HepG2 (cell line): ENCODE measurements around the gene ARTN. TPM values are rescaled to one million over a fixed set of nuclear protein-coding genes. Genes with fewer than 3 reads are reported as not detected.

Experiments used
- ATAC-seq: fragments of 200-7000 bp; cut with Tn5 transposase; 3 replicates; pipeline ENCODE4 v1.9.1; 2020; ENCODE audit warnings: mild to moderate bottlenecking, moderate library complexity
- BruUV-seq: library from RNA; stranded (reverse); fragments of 400-500 nt; replicated peaks from 2 replicates; lab custom pipeline; 2021; lab: Mats Ljungman, UMichigan
- CTCF ChIA-PET: fragments of 300-600 bp; formaldehyde crosslinking; extraction: SDS; loops from one replicate; lab custom pipeline; 2021; ENCODE audit warnings: low total read pairs, inconsistent platforms, low intra/inter-chr PET ratio; lab: Yijun Ruan, JAX
- POLR2A ChIA-PET: fragments of 350-600 bp; sonication (Branson Sonifier 250); formaldehyde crosslinking; loops from one replicate; lab custom pipeline; 2020; ENCODE audit warnings: antibody characterized with exemption, inconsistent platforms; lab: Yijun Ruan, JAX
- DNase-seq: peaks from one replicate; pipeline ENCODE4 v3.0.0-alpha.2; 2015; ENCODE audit warnings: low spot score
- FAIRE-seq: peaks from 3 replicates; lab custom pipeline; 2011; peaks lifted over from hg19 to GRCh38; lab: Jason Lieb, UNC
- H2AFZ ChIP-seq: one replicate; pipeline ENCODE4 v1.6.1; 2011; ENCODE audit warnings: low read length, inconsistent platforms
- H3K27ac ChIP-seq: fragments of 300-600 bp; 3 replicates; pipeline ENCODE4 v1.8.0; 2011; ENCODE audit warnings: mixed run types, mild to moderate bottlenecking, mixed read lengths, low read length, inconsistent platforms; ENCODE audit not compliant: insufficient read depth; ENCODE audit errors: extremely low read length
- H3K27me3 ChIP-seq, 2 experiments: fragments of 200-600 bp in 1 of 2; 2 replicates in 1 of 2; 3 replicates in 1 of 2; pipeline versions ENCODE4 v1.6.0 to v1.8.0; 2011; ENCODE audit warnings: low read length in 2 of 2, mild to moderate bottlenecking in 2 of 2, moderate library complexity in 2 of 2, inconsistent platforms in 1 of 2; ENCODE audit not compliant: insufficient read depth in 2 of 2, control insufficient read depth in 1 of 2
- H3K36me3 ChIP-seq, 2 experiments: fragments of 200-600 bp in 1 of 2; replicated peaks in 1 of 2; 2 replicates in 1 of 2; 3 replicates in 1 of 2; pipeline versions ENCODE4 v1.5.1 to v1.8.0; 2011; ENCODE audit warnings: low read length in 2 of 2, inconsistent platforms in 1 of 2; ENCODE audit not compliant: insufficient read depth in 2 of 2, control insufficient read depth in 1 of 2
- H3K4me1 ChIP-seq: 2 replicates; pipeline ENCODE4 v1.5.1; 2012; ENCODE audit warnings: low read length, inconsistent platforms; ENCODE audit not compliant: insufficient read depth
- H3K4me2 ChIP-seq: 2 replicates; pipeline ENCODE4 v1.6.0; 2011; ENCODE audit warnings: low read depth, low read length, inconsistent platforms
- H3K4me3 ChIP-seq, 3 experiments: fragments of 200-600 bp in 1 of 3; sonication (generic), shearing (Covaris generic) in 1 of 3; replicated peaks in 1 of 3; 2 replicates each; pipeline ENCODE4 v1.5.1; 2011 to 2016; ENCODE audit warnings: low read length in 3 of 3, inconsistent platforms in 2 of 3, low read depth in 2 of 3, mild to moderate bottlenecking in 2 of 3, control low read depth in 1 of 3, mixed read lengths in 1 of 3; ENCODE audit not compliant: insufficient read depth in 1 of 3
- H3K79me2 ChIP-seq: one replicate; pipeline ENCODE4 v1.6.1; 2011; ENCODE audit warnings: low read length, inconsistent platforms; ENCODE audit not compliant: insufficient read depth
- H3K9ac ChIP-seq: 2 replicates; pipeline ENCODE4 v1.6.0; 2011; ENCODE audit warnings: mild to moderate bottlenecking, low read depth, low read length, inconsistent platforms; ENCODE audit not compliant: insufficient read depth
- H3K9me3 ChIP-seq: 2 replicates; pipeline ENCODE4 v1.5.1; 2012; ENCODE audit warnings: mild to moderate bottlenecking, low read length
- H4K20me1 ChIP-seq: 2 replicates; pipeline ENCODE4 v1.6.0; 2011; ENCODE audit warnings: inconsistent platforms, mild to moderate bottlenecking, low read length, moderate library complexity; ENCODE audit not compliant: insufficient read depth
- CHD2 ChIP-seq: IDR thresholded peaks from 2 replicates; pipeline ENCODE4 v1.6.1; 2011; ENCODE audit warnings: low read depth, low read length, improper control_type of control experiment
- KDM3A ChIP-seq: IDR thresholded peaks from 2 replicates; pipeline ENCODE4 v1.6.1; 2018; ENCODE audit warnings: low read depth, missing compliant biosample characterization
- MIER3 ChIP-seq: IDR thresholded peaks from 2 replicates; pipeline ENCODE4 v1.6.1; 2016; ENCODE audit warnings: missing compliant biosample characterization, borderline replicate concordance
- SALL1 ChIP-seq: sonication (generic); formaldehyde crosslinking; IDR thresholded peaks from 2 replicates; pipeline ENCODE4 v1.8.0; 2022; ENCODE audit warnings: mild to moderate bottlenecking, missing genetic modification reagents
- TBX3 ChIP-seq: fragments of 450-650 bp; IDR thresholded peaks from 2 replicates; pipeline ENCODE4 v1.6.1; 2017; ENCODE audit warnings: antibody characterized with exemption, mild to moderate bottlenecking, inconsistent platforms, borderline replicate concordance
- ZNF501 ChIP-seq: sonication (generic); formaldehyde crosslinking; IDR thresholded peaks from 2 replicates; pipeline ENCODE4 v1.5.1; 2020; ENCODE audit warnings: mild to moderate bottlenecking, moderate library complexity, missing genetic modification reagents
- ZNF616 ChIP-seq: sonication (generic); formaldehyde crosslinking; IDR thresholded peaks from 2 replicates; pipeline ENCODE4 v1.5.0; 2020; ENCODE audit warnings: low read depth, mild to moderate bottlenecking, missing genetic modification reagents
- ZSCAN25 ChIP-seq: sonication (generic); formaldehyde crosslinking; IDR thresholded peaks from 2 replicates; pipeline ENCODE4 v1.8.0; 2022; ENCODE audit warnings: mild to moderate bottlenecking, missing genetic modification reagents
- WGBS: methylation state at CpG from one replicate; pipeline ENCODE4 v1.1.6; 2017; ENCODE audit warnings: low lambda C conversion rate; 5-methylcytosine and 5-hydroxymethylcytosine counted together
- in situ Hi-C: cut with HindIII; loops from 2 replicates; pipeline ENCODE4 v1.10.0; 2017; ENCODE audit warnings: low pct_unique_long_range_greater_than_20kb; ENCODE audit not compliant: extremely low pct_ligation_motif_present
- intact Hi-C: fragments of 100-400 bp; cut with micrococcal nuclease; formaldehyde crosslinking; loops from one replicate; pipeline ENCODE4 v1.10.0; 2022; ENCODE audit not compliant: unreplicated experiment
- polyA plus RNA-seq, 8 experiments: library from polyadenylated mRNA; depleted of rRNA in 3 of 8; stranded (reverse) in 7 of 8; unstranded in 1 of 8; fragments of >200 nt; fragmentation: Illumina TruSeq in 4 of 8; extraction: Trizol in 4 of 8; gene quantifications; 2 replicates each; pipeline versions ENCODE4 v1.2.1 to v1.2.3, GENCODE V29; 2011 to 2016; ENCODE audit warnings: low read depth in 4 of 8, missing spikeins in 1 of 8, mixed read lengths in 1 of 8; ENCODE audit not compliant: insufficient read depth in 1 of 8
- total RNA-seq, 5 experiments: library from RNA; depleted of rRNA; stranded (reverse); fragments of >200 nt; fragmentation: Illumina TruSeq; extraction: Trizol; gene quantifications; 2 replicates each; pipeline ENCODE4 v1.2.3, GENCODE V29; 2016; ENCODE audit warnings: low read depth in 1 of 5
- TF ChIP-seq, protein P1 (sequence below): sonication (generic); formaldehyde crosslinking; IDR thresholded peaks from 2 replicates; pipeline ENCODE4 v1.5.0; 2020; ENCODE audit warnings: missing genetic modification reagents, mild to moderate bottlenecking, borderline replicate concordance

Gene ARTN
- total and polyA plus RNA-seq, 2 of the 13 experiments (the other 11 are each of a cell fraction or from before 2014, with no cell fraction given), result 0.11 to 0.62 TPM

DNA sequence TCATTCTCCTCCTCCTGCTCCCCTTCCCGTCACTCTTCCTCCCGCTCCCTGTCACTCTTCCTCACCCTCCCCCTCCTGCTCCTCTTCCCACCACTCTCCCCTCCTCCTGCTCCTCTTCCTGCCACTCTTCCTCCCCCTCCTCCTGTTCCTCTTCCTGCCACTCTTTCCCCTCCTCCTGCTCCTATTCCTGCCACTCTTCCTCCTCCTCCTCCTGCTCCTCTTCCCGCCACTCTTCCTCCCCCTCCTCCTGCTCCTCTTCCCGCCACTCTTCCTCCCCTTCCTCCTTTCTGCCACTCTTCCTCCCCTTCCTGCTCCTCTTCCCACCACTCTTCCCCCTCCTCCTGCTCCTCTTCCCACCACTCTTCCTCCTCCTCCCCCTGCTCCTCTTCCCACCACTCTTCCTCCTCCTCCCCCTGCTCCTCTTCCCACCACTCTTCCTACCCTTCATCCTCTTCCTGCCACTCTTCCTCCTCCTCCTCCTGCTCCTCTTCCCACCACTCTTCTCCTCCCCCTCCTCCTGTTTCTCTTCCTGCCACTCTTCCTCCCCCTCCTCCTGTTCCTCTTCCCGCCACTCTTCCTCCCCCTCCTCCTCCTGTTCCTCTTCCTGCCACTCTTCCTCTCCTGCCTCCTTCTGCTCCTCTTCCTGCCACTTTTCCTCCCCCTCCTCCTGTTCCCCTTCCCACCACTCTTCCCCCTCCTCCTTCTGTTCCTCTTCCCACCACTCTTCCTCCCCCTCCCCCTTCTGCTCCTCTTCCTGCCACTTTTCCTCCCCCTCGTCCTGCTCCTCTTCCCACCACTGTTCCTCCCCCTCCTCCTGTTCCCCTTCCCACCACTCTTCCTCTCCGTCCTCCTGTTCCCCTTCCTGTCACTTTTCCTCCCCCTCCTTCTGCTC lies 28.7 kb upstream of the ARTN start:
- ChIA-PET POLR2A (no interaction called here), CTCF (no interaction called here)
- no peak for FAIRE-seq
- BruUV-seq, result no TSS peak
- Histone ChIP-seq H3K79me2 (no peaks in the 10 kb centered on the region), H3K4me1 (no peaks in the 10 kb centered on the region), H3K4me2 (no peak overlapping the region), H2AFZ (no peak overlapping the region), H3K9me3 (no peaks in the 10 kb centered on the region), H3K4me3 (no peak overlapping the region), H3K36me3 (no peaks in the 10 kb centered on the region; a peak in 1 of 5 replicates), H3K27ac (no peak overlapping the region), H3K9ac (no peak overlapping the region), H3K27me3 (no peaks in the 10 kb centered on the region), H4K20me1 (no peaks in the 10 kb centered on the region)
- TF ChIP-seq MIER3, result no peak
- TF ChIP-seq ZSCAN25, result no peak
- TF ChIP-seq TBX3, result no peak
- no peak for DNase-seq
- intact Hi-C loops, result no loop called here
- in situ Hi-C loops, result no loop called here
- ATAC-seq, result no peak
- WGBS, result 69% methylated on average over 7 of the region's 7 CpGs

DNA sequence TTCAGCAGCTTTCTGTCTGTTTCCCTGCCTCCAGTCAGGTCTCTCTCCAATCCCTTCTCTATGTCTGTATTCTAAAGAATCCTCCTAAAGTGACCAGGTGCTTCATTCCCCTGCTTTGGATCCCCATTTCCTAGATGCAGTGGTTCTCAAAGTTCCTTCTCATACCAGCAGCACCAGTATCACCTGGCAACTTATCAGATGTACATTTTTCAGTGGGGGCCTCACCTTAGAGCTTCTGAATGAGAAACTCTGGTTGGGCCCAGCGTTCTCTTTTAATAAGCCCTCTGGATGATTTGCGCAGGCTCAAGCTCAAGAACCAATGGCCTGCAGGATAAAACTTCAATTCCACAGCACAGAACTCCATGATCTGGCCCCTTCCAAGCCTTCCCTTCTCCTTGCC lies 25.4 kb upstream of the ARTN start:
- FAIRE-seq (no peak), DNase-seq (no peak), ATAC-seq (no peak)
- no peak overlapping the region for H3K27ac ChIP-seq
- no peaks in the 10 kb centered on the region for H3K4me1 ChIP-seq
- no peaks in the 10 kb centered on the region for H3K9me3 ChIP-seq
- H3K27me3 ChIP-seq, result no peaks in the 10 kb centered on the region
- no peak overlapping the region for H3K4me3 ChIP-seq
- no peak overlapping the region for H3K9ac ChIP-seq
- in situ Hi-C loops, result no loop called here
- no peak overlapping the region for H2AFZ ChIP-seq
- ChIA-PET POLR2A (no interaction called here), CTCF (no interaction called here)
- H3K4me2 ChIP-seq, result no peak overlapping the region
- WGBS, result 100% methylated on average over 2 of the region's 2 CpGs
- intact Hi-C loops, result no loop called here
- no peaks in the 10 kb centered on the region for H3K36me3 ChIP-seq
- no peak for TF ChIP-seq CHD2
- TF ChIP-seq, protein P1, sequence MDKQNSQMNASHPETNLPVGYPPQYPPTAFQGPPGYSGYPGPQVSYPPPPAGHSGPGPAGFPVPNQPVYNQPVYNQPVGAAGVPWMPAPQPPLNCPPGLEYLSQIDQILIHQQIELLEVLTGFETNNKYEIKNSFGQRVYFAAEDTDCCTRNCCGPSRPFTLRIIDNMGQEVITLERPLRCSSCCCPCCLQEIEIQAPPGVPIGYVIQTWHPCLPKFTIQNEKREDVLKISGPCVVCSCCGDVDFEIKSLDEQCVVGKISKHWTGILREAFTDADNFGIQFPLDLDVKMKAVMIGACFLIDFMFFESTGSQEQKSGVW (CRISPR knock-in tag), result no peak
- no peak for TF ChIP-seq KDM3A (CRISPR knock-in tag)
- no peak for TF ChIP-seq ZNF501 (CRISPR knock-in tag)
- no peak for TF ChIP-seq ZNF616 (CRISPR knock-in tag)
- no peak for TF ChIP-seq SALL1 (CRISPR knock-in tag)
- no peaks in the 10 kb centered on the region for H4K20me1 ChIP-seq
- no TSS peak for BruUV-seq
- no peaks in the 10 kb centered on the region for H3K79me2 ChIP-seq
